Panc1 (cell line): Measurements from ENCODE around the gene SPATA20. TPM values are rescaled to one million over a fixed set of nuclear protein-coding genes. Genes with fewer than 3 reads are reported as not detected.

Source experiments
- ATAC-seq: fragments of 200-7000 bp; cut with Tn5 transposase; 2 replicates; pipeline ENCODE4 v1.9.1; 2020; ENCODE audit warnings: mild to moderate bottlenecking, moderate library complexity
- BruUV-seq: library from RNA; stranded (reverse); fragments of 400-500 nt; replicated peaks from 2 replicates; lab custom pipeline; 2021; lab: Mats Ljungman, UMichigan
- CTCF ChIA-PET: fragments of 300-600 bp; sonication (Branson Sonifier 250); formaldehyde crosslinking; loops from one replicate; lab custom pipeline; 2022; ENCODE audit warnings: antibody characterized with exemption; lab: Charles Lee
- POLR2A ChIA-PET: fragments of 300-600 bp; sonication (Branson Sonifier 250); formaldehyde crosslinking; loops from one replicate; lab custom pipeline; 2022; ENCODE audit warnings: antibody characterized with exemption; lab: Charles Lee
- DNase-seq: peaks from one replicate; pipeline ENCODE4 v3.0.0-alpha.2; 2010; ENCODE audit warnings: low read depth, low spot score
- H3K27ac ChIP-seq: 2 replicates; pipeline ENCODE4 v1.5.1; 2011; ENCODE audit warnings: mild to moderate bottlenecking, low read length, inconsistent platforms
- H3K27me3 ChIP-seq: fragments of 200-500 bp; sonication (Bioruptor generic); 2 replicates; pipeline ENCODE4 v1.6.0; 2014; ENCODE audit warnings: low read length, inconsistent platforms; ENCODE audit not compliant: control insufficient read depth, insufficient read depth
- H3K36me3 ChIP-seq: fragments of 200-500 bp; sonication (Bioruptor generic); 2 replicates; pipeline ENCODE4 v1.5.1; 2014; ENCODE audit warnings: inconsistent platforms, mild to moderate bottlenecking, low read length, moderate library complexity; ENCODE audit not compliant: control insufficient read depth, insufficient read depth
- H3K4me1 ChIP-seq: 2 replicates; pipeline ENCODE4 v1.5.1; 2011; ENCODE audit warnings: inconsistent platforms, mild to moderate bottlenecking, low read length, moderate library complexity; ENCODE audit not compliant: control insufficient read depth, insufficient read depth
- H3K4me3 ChIP-seq, 2 experiments: 2 replicates each; pipeline ENCODE4 v1.5.1; 2011 to 2012; ENCODE audit warnings: low read depth in 2 of 2, low read length in 2 of 2, mild to moderate bottlenecking in 2 of 2, inconsistent platforms in 1 of 2, moderate library complexity in 1 of 2
- H3K9me3 ChIP-seq: fragments of 200-500 bp; sonication (Bioruptor generic); 2 replicates; pipeline ENCODE4 v1.5.1; 2014; ENCODE audit warnings: low read depth, mild to moderate bottlenecking, inconsistent platforms, low read length, moderate library complexity; ENCODE audit not compliant: control insufficient read depth, insufficient read depth
- POLR2AphosphoS5 ChIP-seq: IDR thresholded peaks from 2 replicates; pipeline ENCODE4 v1.6.1; 2012; ENCODE audit warnings: mild to moderate bottlenecking, low read depth, low read length, moderate library complexity
- SIN3A ChIP-seq: IDR thresholded peaks from 2 replicates; pipeline ENCODE4 v1.6.1; 2012; ENCODE audit warnings: low read depth, mild to moderate bottlenecking, low read length, moderate library complexity, borderline replicate concordance; ENCODE audit not compliant: insufficient read depth
- TCF7L2 ChIP-seq: IDR thresholded peaks from 2 replicates; pipeline ENCODE4 v1.6.1; 2011; ENCODE audit warnings: mild to moderate bottlenecking, low read depth, low read length, inconsistent platforms
- in situ Hi-C: cut with HindIII; loops from 2 replicates; pipeline ENCODE4 v1.10.0; 2016; ENCODE audit warnings: low sequenced_read_pairs, low pct_unique_long_range_greater_than_20kb
- intact Hi-C: fragments of 100-400 bp; cut with micrococcal nuclease; formaldehyde crosslinking; loops from one replicate; pipeline ENCODE4 v1.10.0; 2022; ENCODE audit not compliant: unreplicated experiment
- total RNA-seq: library from RNA; stranded (reverse); gene quantifications from one replicate; pipeline ENCODE4 v1.2.1, GENCODE V29; 2021; ENCODE audit not compliant: unreplicated experiment
- TF ChIP-seq, protein P1 (sequence below): fragments of 450-650 bp; IDR thresholded peaks from 2 replicates; pipeline ENCODE4 v1.5.1; 2017; ENCODE audit warnings: mild to moderate bottlenecking
- TF ChIP-seq, protein P2 (sequence below), 2 experiments: IDR thresholded peaks; 2 replicates each; pipeline ENCODE4 v1.6.1; 2011 to 2012; ENCODE audit warnings: low read depth in 2 of 2, control low read depth in 1 of 2, low read length in 1 of 2, mild to moderate bottlenecking in 1 of 2, moderate library complexity in 1 of 2; ENCODE audit not compliant: insufficient read depth in 1 of 2

Gene SPATA20
- total RNA-seq, 1 experiment from 2014 or later = 82.2 TPM

DNA sequence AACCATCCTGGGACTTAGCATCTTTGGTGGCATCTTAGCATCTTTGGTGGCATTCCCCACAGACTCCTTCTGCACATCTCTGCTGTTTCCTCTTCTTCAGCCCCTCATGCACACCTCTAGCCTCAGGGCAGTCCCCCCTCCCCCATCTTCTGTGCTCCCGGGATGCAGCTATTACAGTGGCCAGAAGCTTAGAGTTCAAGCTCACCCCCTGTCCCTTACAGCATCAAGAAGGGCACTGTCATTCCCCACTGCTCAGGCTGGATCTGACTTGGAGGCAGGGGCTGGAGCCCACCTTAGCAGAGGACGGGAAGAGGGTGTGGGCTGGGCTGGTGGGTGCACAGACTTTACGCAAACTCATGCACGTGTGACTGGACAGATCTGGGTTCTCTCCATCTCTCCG is 13.8 kb upstream of the SPATA20 start:
- TF ChIP-seq, protein P1, sequence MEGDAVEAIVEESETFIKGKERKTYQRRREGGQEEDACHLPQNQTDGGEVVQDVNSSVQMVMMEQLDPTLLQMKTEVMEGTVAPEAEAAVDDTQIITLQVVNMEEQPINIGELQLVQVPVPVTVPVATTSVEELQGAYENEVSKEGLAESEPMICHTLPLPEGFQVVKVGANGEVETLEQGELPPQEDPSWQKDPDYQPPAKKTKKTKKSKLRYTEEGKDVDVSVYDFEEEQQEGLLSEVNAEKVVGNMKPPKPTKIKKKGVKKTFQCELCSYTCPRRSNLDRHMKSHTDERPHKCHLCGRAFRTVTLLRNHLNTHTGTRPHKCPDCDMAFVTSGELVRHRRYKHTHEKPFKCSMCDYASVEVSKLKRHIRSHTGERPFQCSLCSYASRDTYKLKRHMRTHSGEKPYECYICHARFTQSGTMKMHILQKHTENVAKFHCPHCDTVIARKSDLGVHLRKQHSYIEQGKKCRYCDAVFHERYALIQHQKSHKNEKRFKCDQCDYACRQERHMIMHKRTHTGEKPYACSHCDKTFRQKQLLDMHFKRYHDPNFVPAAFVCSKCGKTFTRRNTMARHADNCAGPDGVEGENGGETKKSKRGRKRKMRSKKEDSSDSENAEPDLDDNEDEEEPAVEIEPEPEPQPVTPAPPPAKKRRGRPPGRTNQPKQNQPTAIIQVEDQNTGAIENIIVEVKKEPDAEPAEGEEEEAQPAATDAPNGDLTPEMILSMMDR = no peak
- no peak for TF ChIP-seq POLR2AphosphoS5
- no peak for TF ChIP-seq TCF7L2
- no peak for TF ChIP-seq SIN3A
- TF ChIP-seq, protein P2, sequence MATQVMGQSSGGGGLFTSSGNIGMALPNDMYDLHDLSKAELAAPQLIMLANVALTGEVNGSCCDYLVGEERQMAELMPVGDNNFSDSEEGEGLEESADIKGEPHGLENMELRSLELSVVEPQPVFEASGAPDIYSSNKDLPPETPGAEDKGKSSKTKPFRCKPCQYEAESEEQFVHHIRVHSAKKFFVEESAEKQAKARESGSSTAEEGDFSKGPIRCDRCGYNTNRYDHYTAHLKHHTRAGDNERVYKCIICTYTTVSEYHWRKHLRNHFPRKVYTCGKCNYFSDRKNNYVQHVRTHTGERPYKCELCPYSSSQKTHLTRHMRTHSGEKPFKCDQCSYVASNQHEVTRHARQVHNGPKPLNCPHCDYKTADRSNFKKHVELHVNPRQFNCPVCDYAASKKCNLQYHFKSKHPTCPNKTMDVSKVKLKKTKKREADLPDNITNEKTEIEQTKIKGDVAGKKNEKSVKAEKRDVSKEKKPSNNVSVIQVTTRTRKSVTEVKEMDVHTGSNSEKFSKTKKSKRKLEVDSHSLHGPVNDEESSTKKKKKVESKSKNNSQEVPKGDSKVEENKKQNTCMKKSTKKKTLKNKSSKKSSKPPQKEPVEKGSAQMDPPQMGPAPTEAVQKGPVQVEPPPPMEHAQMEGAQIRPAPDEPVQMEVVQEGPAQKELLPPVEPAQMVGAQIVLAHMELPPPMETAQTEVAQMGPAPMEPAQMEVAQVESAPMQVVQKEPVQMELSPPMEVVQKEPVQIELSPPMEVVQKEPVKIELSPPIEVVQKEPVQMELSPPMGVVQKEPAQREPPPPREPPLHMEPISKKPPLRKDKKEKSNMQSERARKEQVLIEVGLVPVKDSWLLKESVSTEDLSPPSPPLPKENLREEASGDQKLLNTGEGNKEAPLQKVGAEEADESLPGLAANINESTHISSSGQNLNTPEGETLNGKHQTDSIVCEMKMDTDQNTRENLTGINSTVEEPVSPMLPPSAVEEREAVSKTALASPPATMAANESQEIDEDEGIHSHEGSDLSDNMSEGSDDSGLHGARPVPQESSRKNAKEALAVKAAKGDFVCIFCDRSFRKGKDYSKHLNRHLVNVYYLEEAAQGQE (IDR thresholded peaks at IDR 0.05; ENCODE audit: insufficient read depth in 1 of 2, low read depth in 2 of 2, low read length in 1 of 2) = no peak
- ChIA-PET CTCF (interaction anchor here (0.6 to 1.1 kb wide), 3 partner anchors 24 to 162 kb away, joined by 3 to 4 read pairs (median 3); no protein-coding TSS in a partner anchor), POLR2A (no interaction called here)
- Histone ChIP-seq H3K36me3 (no peaks in the 10 kb centered on the region; the same call in 1 of the 2 replicates), H3K27ac (no peak overlapping the region), H3K4me3 (peak overlapping the region in 1 of 2 experiments; percentile 34; a peak in 2 of 4 replicates), H3K4me1 (peaks cover 28% of the 10 kb centered on the region), H3K9me3 (no peaks in the 10 kb centered on the region), H3K27me3 (no peaks in the 10 kb centered on the region)
- intact Hi-C loops (loop anchor here (5.0 kb wide), 1 partner anchor 51 kb away; no protein-coding TSS in a partner anchor), in situ Hi-C loops (no loop called here)
- peak; percentile 26; the same call in 1 of the 2 replicates for ATAC-seq
- no peak for DNase-seq
- no TSS peak for BruUV-seq

- Histone ChIP-seq H3K27me3 (no peaks in the 10 kb centered on the region), H3K27ac (peak overlapping the region; percentile 40; the same call in 1 of the 2 replicates), H3K36me3 (no peaks in the 10 kb centered on the region; the same call in 1 of the 2 replicates), H3K9me3 (no peaks in the 10 kb centered on the region), H3K4me1 (peaks cover 31% of the 10 kb centered on the region), H3K4me3 (peak overlapping the region; percentile 16 to 34)
- DNase-seq = no peak
- in situ Hi-C loops = no loop called here
- intact Hi-C loops = loop anchor here (5.0 kb wide), 1 partner anchor 51 kb away; no protein-coding TSS in a partner anchor
- BruUV-seq = no TSS peak
- ATAC-seq = peak; percentile 65
- ChIA-PET POLR2A (interaction anchor here (0.7 kb wide), 1 partner anchor 172 kb away, joined by 3 read pairs; no protein-coding TSS in a partner anchor), CTCF (interaction anchor here (0.6 kb wide), 1 partner anchor 25 kb away, joined by 4 read pairs; no protein-coding TSS in a partner anchor)
- TF ChIP-seq, protein P1 = no peak
- TF ChIP-seq TCF7L2 = no peak
- TF ChIP-seq SIN3A = no peak
- TF ChIP-seq, protein P2 (IDR thresholded peaks at IDR 0.05; ENCODE audit: insufficient read depth in 1 of 2, low read depth in 2 of 2, low read length in 1 of 2) = no peak
- no peak for TF ChIP-seq POLR2AphosphoS5
Observed at GRCh38 chr17:50533720-50534148, 13.2 kb upstream of the SPATA20 start.
